WTC11 (cell line): ENCODE results near the gene LYRM9. TPM values are rescaled to one million over a fixed set of nuclear protein-coding genes. Genes with fewer than 3 reads are reported as not detected.
"Not testable (repeated sequence)": the region's sequence is repeated elsewhere in the genome, so short reads cannot be mapped to it uniquely, and the experiment has no call there.

Source experiments
- ATAC-seq: fragments of 200-7000 bp; cut with Tn5 transposase; 2 replicates; pipeline ENCODE4 v1.10.0; 2021; ENCODE audit warnings: mild to moderate bottlenecking, moderate library complexity
- CTCF ChIA-PET: fragments of 300-600 bp; sonication (Branson Sonifier 250); formaldehyde crosslinking; loops from one replicate; lab custom pipeline; 2021; ENCODE audit warnings: antibody characterized with exemption; lab: Charles Lee
- POLR2A ChIA-PET: fragments of 350-600 bp; sonication (Branson Sonifier 250); formaldehyde crosslinking; loops from one replicate; lab custom pipeline; 2021; ENCODE audit warnings: antibody characterized with exemption; lab: Charles Lee
- DNase-seq: peaks from one replicate; pipeline ENCODE4 v3.0.0; 2021; ENCODE audit warnings: low spot score
- H3K27ac Mint-ChIP-seq: 2 replicates; pipeline ENCODE4 v1.8.0; 2021; ENCODE audit warnings: mixed read lengths
- H3K27me3 Mint-ChIP-seq: 2 replicates; pipeline ENCODE4 v1.8.0; 2021; ENCODE audit warnings: low read depth, mild to moderate bottlenecking, moderate library complexity, mixed read lengths
- H3K36me3 Mint-ChIP-seq: 2 replicates; pipeline ENCODE4 v1.8.0; 2021; ENCODE audit warnings: mixed read lengths
- H3K4me1 Mint-ChIP-seq: 2 replicates; pipeline ENCODE4 v1.8.0; 2022; ENCODE audit warnings: mixed read lengths
- H3K4me3 Mint-ChIP-seq: 2 replicates; pipeline ENCODE4 v1.8.0; 2021; ENCODE audit warnings: mild to moderate bottlenecking, moderate library complexity, mixed read lengths
- H3K9me3 Mint-ChIP-seq: 2 replicates; pipeline ENCODE4 v1.8.0; 2021; ENCODE audit warnings: mixed read lengths
- ARID4B ChIP-seq: sonication (generic); formaldehyde crosslinking; IDR thresholded peaks from 2 replicates; pipeline ENCODE4 v1.8.0; 2023; ENCODE audit warnings: missing genetic modification reagents, mild to moderate bottlenecking, borderline replicate concordance
- CREB1 ChIP-seq: sonication (generic); formaldehyde crosslinking; IDR thresholded peaks from 2 replicates; pipeline ENCODE4 v1.8.0; 2023; ENCODE audit warnings: mild to moderate bottlenecking, missing genetic modification reagents
- E2F4 ChIP-seq: sonication (generic); formaldehyde crosslinking; IDR thresholded peaks from 2 replicates; pipeline ENCODE4 v1.8.1; 2022; ENCODE audit warnings: low read depth, mild to moderate bottlenecking, moderate library complexity, missing genetic modification reagents, borderline replicate concordance
- ESRRA ChIP-seq: sonication (generic); formaldehyde crosslinking; IDR thresholded peaks from 2 replicates; pipeline ENCODE4 v1.8.1; 2022; ENCODE audit warnings: mild to moderate bottlenecking, missing genetic modification reagents, borderline replicate concordance
- FOXK1 ChIP-seq: sonication (generic); formaldehyde crosslinking; IDR thresholded peaks from 2 replicates; pipeline ENCODE4 v1.8.0; 2022; ENCODE audit warnings: mild to moderate bottlenecking, moderate library complexity, missing genetic modification reagents
- JUN ChIP-seq: sonication (generic); formaldehyde crosslinking; IDR thresholded peaks from 2 replicates; pipeline ENCODE4 v1.8.0; 2023; ENCODE audit warnings: mild to moderate bottlenecking, missing genetic modification reagents
- NFYB ChIP-seq: sonication (generic); formaldehyde crosslinking; conservative IDR thresholded peaks from 2 replicates; pipeline ENCODE4 v1.8.0; 2022; ENCODE audit warnings: low read depth, missing genetic modification reagents
- TCF7 ChIP-seq: sonication (generic); formaldehyde crosslinking; IDR thresholded peaks from 2 replicates; pipeline ENCODE4 v1.8.0; 2022; ENCODE audit warnings: mild to moderate bottlenecking, low read depth, missing genetic modification reagents, moderate library complexity
- TEAD1 ChIP-seq: sonication (generic); formaldehyde crosslinking; IDR thresholded peaks from 2 replicates; pipeline ENCODE4 v1.8.0; 2022; ENCODE audit warnings: mild to moderate bottlenecking, missing genetic modification reagents
- TEAD4 ChIP-seq: sonication (generic); formaldehyde crosslinking; IDR thresholded peaks from 2 replicates; pipeline ENCODE4 v1.8.0; 2022; ENCODE audit warnings: mild to moderate bottlenecking, missing genetic modification reagents
- ZBTB43 ChIP-seq: sonication (generic); formaldehyde crosslinking; IDR thresholded peaks from 2 replicates; pipeline ENCODE4 v1.8.1; 2023; ENCODE audit warnings: mild to moderate bottlenecking, missing genetic modification reagents
- ZNF263 ChIP-seq: sonication (generic); formaldehyde crosslinking; IDR thresholded peaks from 2 replicates; pipeline ENCODE4 v1.8.1; 2022; ENCODE audit warnings: low read depth, mild to moderate bottlenecking, moderate library complexity, missing genetic modification reagents
- ZNF416 ChIP-seq: fragments of 250-450 bp; sonication (Bioruptor Pico); IDR thresholded peaks from 2 replicates; pipeline ENCODE4 v1.9.0; 2021; ENCODE audit warnings: mild to moderate bottlenecking, inconsistent platforms
- ZNF425 ChIP-seq: fragments of 250-450 bp; sonication (Bioruptor Pico); conservative IDR thresholded peaks from 2 replicates; pipeline ENCODE4 v1.9.0; 2021; ENCODE audit warnings: mild to moderate bottlenecking
- ZSCAN18 ChIP-seq: fragments of 250-450 bp; sonication (Bioruptor Pico); IDR thresholded peaks from 2 replicates; pipeline ENCODE4 v2.1.2; 2022; ENCODE audit warnings: mild to moderate bottlenecking, moderate library complexity
- total RNA-seq: library from RNA; stranded (reverse); gene quantifications from 3 replicates; pipeline ENCODE4 v1.2.3, GENCODE V29; 2021

The LYRM9 gene
- total RNA-seq, 1 experiment from 2014 or later = 3.6 TPM

GRCh38 chr17:27888067-27888466 lies 5.1 kb downstream of the LYRM9 start:
- H3K27me3 Mint-ChIP-seq = peaks cover 8% of the 10 kb centered on the region; the same call in 1 of the 2 replicates
- CTCF ChIA-PET = interaction anchor here (0.7 to 8.8 kb wide), 6 partner anchors 8 to 363 kb away, joined by 3 to 109 read pairs (median 6); no protein-coding TSS in a partner anchor
- no peaks in the 10 kb centered on the region for H3K36me3 Mint-ChIP-seq
- ATAC-seq (no peak), DNase-seq (no peak)
- no peak for TF ChIP-seq ZBTB43 (CRISPR knock-in tag)
- no peak for TF ChIP-seq ZNF416 (CRISPR knock-in tag)
- TF ChIP-seq E2F4 (CRISPR knock-in tag) = no peak
- no peak for TF ChIP-seq ESRRA (CRISPR knock-in tag)
- TF ChIP-seq NFYB (CRISPR knock-in tag) = no peak
- TF ChIP-seq ZSCAN18 (CRISPR knock-in tag) = no peak
- TF ChIP-seq CREB1 (CRISPR knock-in tag) = no peak
- TF ChIP-seq ARID4B = no peak
- TF ChIP-seq TEAD4 (CRISPR knock-in tag) = no peak
- no peak for TF ChIP-seq FOXK1 (CRISPR knock-in tag)
- TF ChIP-seq ZNF263 (CRISPR knock-in tag) = no peak
- POLR2A ChIA-PET = no interaction called here
- H3K27ac Mint-ChIP-seq = peak overlapping the region; percentile 14; the same call in 1 of the 2 replicates
- H3K4me3 Mint-ChIP-seq = no peak overlapping the region
- peaks cover 43% of the 10 kb centered on the region for H3K4me1 Mint-ChIP-seq
- no peaks in the 10 kb centered on the region for H3K9me3 Mint-ChIP-seq

- DNase-seq, H3K9me3 Mint-ChIP-seq, H3K27me3 Mint-ChIP-seq, H3K27ac Mint-ChIP-seq, ATAC-seq, H3K4me3 Mint-ChIP-seq, POLR2A ChIA-PET, H3K36me3 Mint-ChIP-seq: not testable (repeated sequence)
- CTCF ChIA-PET = interaction anchor here (13.6 kb wide), 1 partner anchor 84 kb away, joined by 480 read pairs; the partner anchor contains the start of gene NOS2
- H3K4me1 Mint-ChIP-seq = peaks cover 35% of the 10 kb centered on the region
Observed at GRCh38 chr17:27886348-27886906, 6.7 kb downstream of the LYRM9 start.

GRCh38 chr17:27882162-27882840 lies 10.9 kb downstream of the LYRM9 start:
- peaks cover 14% of the 10 kb centered on the region for H3K4me1 Mint-ChIP-seq
- POLR2A ChIA-PET = no interaction called here
- TF ChIP-seq ZNF425 (CRISPR knock-in tag) (no peak), ZNF416 (CRISPR knock-in tag) (no peak), ZBTB43 (CRISPR knock-in tag) (no peak), JUN (no peak), TCF7 (CRISPR knock-in tag) (no peak), TEAD1 (CRISPR knock-in tag) (no peak)

More at GRCh38 chr17:27882162-27882840, 10.9 kb downstream of the LYRM9 start:
- CTCF ChIA-PET = interaction anchor here (1.6 to 13.6 kb wide), 5 partner anchors 11 to 227 kb away, joined by 4 to 480 read pairs (median 9); partner anchors contain the start of genes LYRM9 and NOS2
- ATAC-seq = no peak
- H3K27me3 Mint-ChIP-seq = no peaks in the 10 kb centered on the region
- DNase-seq = no peak
- H3K9me3 Mint-ChIP-seq = no peaks in the 10 kb centered on the region
- no peaks in the 10 kb centered on the region for H3K36me3 Mint-ChIP-seq
- H3K27ac Mint-ChIP-seq = no peak overlapping the region
- H3K4me3 Mint-ChIP-seq = no peak overlapping the region
